Muscle of back (tissue), 13 donors: ENCODE results near the gene KRTAP4-3. TPM values are rescaled to one million over a fixed set of nuclear protein-coding genes. Genes with fewer than 3 reads are reported as not detected.
A peak's percentile ranks its signal among the peaks of the same experiment; 100 is the strongest.
"Not testable (repeated sequence)": the region's sequence is repeated elsewhere in the genome, so short reads cannot be mapped to it uniquely, and the experiment has no call there.

ENCODE experiments used
- DNase-seq, 3 donors: peaks; one replicate each; pipeline versions ENCODE4 v3.0.0 to v3.0.0-alpha.2; 2013
- long read RNA-seq, 9 donors: transcript quantifications; one replicate each; lab custom pipeline, GENCODE V29; 2026
- polyA plus RNA-seq, 10 donors: library from polyadenylated mRNA; unstranded; fragments of 120-200 nt; gene quantifications; one replicate each; pipeline ENCODE4 v1.2.1, GENCODE V29; 2013; ENCODE audit not compliant: insufficient read length in 10 of 10

KRTAP4-3 gene
- polyA plus RNA-seq, result not detected
- long read RNA-seq, donor 1, partial matches to known transcripts, result 0 of 1 reads
- long read RNA-seq, donor 1, other reads (novel, unspliced or antisense), result 0 of 1 reads
- long read RNA-seq, donor 2, result 0 reads
- long read RNA-seq, donor 3, result 0 reads
- long read RNA-seq, donor 4, result 0 reads
- long read RNA-seq, donor 5, result 0 reads
- long read RNA-seq, donor 6, result 0 reads
- long read RNA-seq, donor 7, result 0 reads
- long read RNA-seq, donor 8, result 0 reads
- long read RNA-seq, donor 9, result 0 reads

GRCh38 chr17:41168121-41168520 is at the start of gene KRTAP4-3:
TSS of gene KRTAP4-3 (minus strand) at chr17:41168221. CDS start at chr17:41168172, 49 bp downstream.
- DNase-seq, result no peak

GRCh38 chr17:41215681-41216080 is 47.7 kb upstream of the KRTAP4-3 start:
- no peak for DNase-seq

DNA sequence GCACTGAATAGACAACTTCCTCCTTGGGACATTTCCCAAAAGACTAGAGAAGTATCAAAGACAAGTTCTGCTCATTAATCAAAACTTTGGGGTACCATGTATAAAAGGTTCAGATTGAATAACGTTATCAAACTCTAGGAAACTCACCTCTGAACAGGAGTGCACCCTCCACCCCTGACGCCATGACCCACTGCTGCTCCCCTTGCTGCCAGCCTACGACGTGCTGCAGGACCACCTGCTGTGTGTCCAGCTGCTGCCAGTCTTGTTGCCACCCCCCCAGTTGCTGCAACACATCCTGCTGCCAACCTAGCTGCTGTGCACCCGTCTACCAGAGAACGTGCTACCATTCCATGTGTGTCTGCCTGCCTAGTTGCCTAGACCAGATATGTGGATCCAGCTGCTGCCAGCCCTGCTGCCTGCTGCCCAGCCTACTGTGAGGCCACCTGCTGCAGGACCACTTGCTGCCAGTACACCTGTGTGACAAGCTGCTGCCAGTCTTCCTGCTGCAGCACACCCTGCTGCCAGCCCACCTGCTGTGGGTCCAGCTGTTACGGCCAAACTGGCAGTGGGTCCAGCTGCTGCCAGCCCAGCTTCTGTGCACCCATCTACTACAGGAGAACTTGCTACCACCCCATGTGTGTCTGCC is 44.6 kb upstream of the KRTAP4-3 start:
- peak in 2 of 3 donors; percentile 0 to 3 for DNase-seq

DNA sequence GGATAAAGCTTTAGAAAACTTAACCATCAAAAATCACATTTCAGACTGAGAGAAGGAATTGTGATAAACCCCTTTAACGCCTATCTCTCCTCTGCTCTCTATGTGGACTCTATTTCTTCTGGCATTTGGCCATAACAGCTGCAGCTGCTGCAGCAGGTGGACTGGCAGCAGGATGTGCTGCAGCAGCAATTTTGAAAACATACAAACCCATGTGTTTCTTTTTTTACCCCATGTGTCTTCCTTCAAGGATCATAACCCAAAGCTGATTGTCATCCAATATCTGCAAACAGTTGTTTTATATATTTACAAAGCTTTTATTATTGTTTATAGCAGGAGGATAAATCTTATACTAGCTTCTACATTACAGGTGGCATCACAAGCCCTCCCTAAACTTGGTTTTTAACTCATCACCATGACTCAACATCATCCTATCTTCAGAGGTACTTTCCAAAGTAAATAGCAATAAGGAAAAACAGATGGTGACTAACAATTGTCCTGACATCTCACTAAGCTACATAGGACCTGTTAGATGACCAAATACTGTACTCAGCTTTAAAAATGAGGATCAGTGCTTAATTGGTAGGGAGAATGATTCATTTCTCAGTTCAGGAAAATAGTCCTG is 43.9 kb upstream of the KRTAP4-3 start:
- peak in 2 of 3 donors; percentile 0 to 15 for DNase-seq

- no peak for DNase-seq
Observed at GRCh38 chr17:41199421-41200078, 31.5 kb upstream of the KRTAP4-3 start.

GRCh38 chr17:41196068-41196467 is 28.0 kb upstream of the KRTAP4-3 start:
- DNase-seq, result no peak

GRCh38 chr17:41190328-41190727 is 22.3 kb upstream of the KRTAP4-3 start:
- DNase-seq, result no peak

DNA sequence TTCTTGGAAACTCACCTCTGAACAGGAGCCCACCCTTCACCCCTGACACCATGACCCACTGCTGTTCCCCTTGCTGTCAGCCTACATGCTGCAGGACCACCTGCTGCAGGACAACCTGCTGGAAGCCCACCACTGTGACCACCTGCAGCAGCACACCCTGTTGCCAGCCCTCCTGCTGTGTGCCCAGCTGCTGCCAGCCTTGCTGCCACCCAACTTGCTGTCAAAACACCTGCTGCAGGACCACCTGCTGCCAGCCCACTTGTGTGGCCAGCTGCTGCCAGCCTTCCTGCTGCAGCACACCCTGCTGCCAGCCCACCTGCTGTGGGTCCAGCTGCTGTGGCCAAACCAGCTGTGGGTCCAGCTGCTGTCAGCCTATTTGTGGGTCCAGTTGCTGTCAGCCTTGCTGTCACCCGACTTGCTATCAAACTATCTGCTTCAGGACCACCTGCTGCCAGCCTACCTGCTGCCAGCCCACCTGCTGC is 21.9 kb upstream of the KRTAP4-3 start, which contains the start of gene KRTAP9-1:
TSS of gene KRTAP9-1 (plus strand) at position 51 of the 482 bp plus-strand sequence. CDS start at position 51, 0 bp downstream.
- not testable (repeated sequence) for DNase-seq

GRCh38 chr17:41186872-41187271 is 18.9 kb upstream of the KRTAP4-3 start:
- no peak for DNase-seq

DNA sequence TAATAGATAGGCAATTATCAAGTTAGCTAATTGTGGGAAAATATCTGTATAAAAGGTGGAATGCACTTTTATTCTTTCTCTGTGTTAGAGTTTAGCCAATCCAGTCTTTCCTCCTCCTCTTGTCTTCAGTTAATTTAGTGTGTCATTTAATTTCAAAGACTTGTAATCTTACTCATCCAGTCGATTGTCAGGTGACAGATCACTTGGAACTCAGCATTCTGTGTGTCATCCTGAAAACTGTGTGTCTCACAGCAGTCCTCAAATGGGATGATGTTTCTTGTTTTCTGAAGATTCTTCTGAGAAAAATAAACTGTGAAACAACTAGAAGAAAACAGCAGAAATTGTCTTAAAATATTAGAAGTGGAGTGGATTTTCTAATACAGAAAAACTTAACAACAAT is 17.0 kb upstream of the KRTAP4-3 start:
- DNase-seq, result no peak

GRCh38 chr17:41184480-41184961 is 16.5 kb upstream of the KRTAP4-3 start, which contains the start of gene KRTAP4-1:
TSS of gene KRTAP4-1 (minus strand) at chr17:41184911. CDS start at chr17:41184854, 57 bp downstream.
- DNase-seq, result no peak

GRCh38 chr17:41178843-41179616 is 11.0 kb upstream of the KRTAP4-3 start:
- no peak for DNase-seq

DNA sequence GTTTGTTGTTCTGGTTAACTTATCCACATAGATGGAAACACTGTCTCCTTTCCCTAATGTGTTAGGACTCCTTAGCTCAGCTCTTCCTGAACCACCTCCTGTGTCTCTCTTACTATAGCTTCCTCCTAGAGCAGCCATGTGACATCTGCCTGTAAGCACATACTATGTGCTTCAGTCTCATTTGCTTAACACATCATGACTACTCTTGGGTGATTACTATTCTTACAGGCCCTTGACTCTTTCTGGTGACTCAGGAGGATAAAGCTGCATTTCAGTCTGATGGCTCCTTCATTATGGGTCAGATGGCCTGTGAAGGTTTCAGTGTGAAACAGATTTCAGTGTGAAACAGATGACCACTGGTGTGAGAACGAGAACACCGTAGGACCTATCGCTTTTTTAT is 10.3 kb upstream of the KRTAP4-3 start:
- peak in 1 of 3 donors; percentile 6 for DNase-seq

DNA sequence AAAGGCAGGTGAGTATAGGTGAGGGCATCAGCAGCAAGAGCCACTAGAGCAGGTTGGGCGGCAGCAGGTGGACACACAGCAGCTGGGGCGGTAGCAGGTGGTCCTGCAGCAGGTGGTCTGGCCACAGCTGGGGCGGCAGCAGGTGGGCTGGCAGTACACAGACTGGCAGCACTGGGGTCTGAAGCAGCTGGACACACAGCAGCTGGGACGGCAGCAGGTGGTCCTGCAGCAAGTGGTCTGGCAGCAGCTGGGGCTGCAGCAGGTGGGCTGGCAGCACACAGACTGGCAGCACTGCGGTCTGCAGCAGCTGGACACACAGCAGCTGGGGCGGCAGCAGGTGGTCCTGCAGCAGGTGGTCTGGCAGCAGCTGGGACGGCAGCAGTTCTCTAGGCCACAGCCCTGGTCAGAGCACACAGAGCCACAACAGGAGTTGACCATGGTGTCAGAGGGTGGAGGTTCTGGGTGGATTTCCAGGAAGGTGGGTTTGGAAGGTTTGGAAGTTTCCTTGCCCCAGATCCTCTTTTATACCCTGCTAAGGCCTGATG is 9.8 kb upstream of the KRTAP4-3 start, which contains the start of gene KRTAP4-2:
TSS of gene KRTAP4-2 (minus strand) at position 495 of the 545 bp plus-strand sequence. CDS start at position 438, 57 bp downstream.
- no peak for DNase-seq

DNA sequence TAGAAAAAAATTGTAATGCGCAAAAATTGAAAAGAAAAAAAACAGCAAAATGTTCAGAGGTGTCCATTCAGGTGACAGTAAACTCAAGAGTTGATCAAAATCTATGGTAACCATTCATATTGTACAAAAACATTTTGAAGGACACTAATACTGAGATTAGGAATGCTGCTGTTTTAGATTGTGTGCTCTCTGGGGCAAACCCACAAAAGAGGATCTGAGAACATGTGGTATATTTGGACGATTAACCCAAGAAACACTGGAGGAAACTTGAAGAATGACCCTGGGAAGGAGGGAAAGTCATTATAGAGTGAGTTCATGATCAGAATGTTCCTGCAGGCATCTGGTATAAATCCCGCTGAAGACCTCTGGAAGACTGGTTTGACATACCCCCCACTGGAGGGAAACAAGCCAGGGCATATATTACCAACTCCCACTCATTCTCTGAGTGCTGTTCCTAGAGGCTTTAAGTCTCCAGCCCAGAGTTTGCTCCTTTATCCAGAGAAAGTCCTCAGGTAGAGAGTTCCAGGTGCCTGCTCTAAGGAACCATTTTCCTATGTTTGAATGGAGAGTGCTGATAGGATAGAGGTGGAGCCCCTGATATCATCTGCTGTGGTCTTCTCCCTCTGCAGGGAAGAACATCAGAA is 8.8 kb upstream of the KRTAP4-3 start:
- DNase-seq, result no peak

DNA sequence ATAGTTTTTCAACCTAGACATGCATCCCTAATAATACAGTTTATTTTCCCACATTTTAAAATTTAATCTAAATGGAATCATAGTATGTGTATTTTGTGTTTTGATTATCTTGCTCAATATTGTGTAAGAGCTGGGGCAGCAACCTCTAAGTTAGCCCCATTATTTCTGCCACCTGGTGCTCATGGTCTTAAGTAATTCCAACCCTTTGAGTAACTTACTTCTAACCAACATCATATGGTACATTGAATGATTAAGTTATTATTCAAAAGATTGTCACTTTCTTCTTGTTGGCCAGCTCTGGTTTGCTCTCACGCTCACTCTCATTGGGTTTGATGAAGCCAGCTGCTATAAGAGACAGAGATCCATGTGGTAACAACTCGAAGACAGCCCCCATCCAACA is 3.9 kb upstream of the KRTAP4-3 start:
- no peak for DNase-seq

DNA sequence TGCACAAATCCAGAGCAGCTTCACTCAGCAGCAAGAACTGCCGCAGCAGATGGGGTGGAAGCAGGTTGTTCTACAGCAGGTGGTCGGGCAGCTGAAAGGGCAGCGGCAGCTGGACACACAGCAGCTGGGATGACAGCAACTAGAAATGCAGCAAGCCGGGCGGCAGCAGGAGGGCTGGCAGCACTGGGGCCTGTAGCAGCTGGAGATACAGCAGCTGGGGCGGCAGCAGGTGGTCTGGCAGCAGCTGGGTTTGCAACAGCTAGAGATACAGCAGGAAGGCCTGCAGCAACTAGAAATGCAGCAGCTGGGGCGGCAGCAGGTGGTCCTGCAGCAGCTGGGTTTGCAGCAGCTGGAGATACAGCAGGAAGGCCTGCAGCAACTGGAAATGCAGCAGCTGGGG is 460 bp downstream of the KRTAP4-3 start:
- no peak for DNase-seq

DNA sequence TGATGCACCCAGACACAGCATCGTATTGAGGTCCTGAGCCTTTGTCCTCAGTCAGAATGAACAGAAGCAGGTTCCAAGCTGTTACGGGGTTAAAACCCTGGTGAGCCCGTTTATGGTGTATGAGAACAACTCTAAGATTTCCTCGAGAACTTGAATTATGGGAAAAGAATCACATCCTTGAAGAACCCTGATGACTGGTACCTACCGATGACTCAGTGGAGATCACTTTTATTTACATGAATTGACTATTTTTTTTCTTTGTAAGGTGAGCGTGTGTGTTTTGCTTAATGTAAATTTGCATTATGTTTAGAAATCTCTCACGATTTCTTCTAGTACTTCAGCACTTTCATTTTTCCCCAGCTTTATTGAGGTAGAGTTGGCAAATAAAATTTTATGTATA is 4.2 kb downstream of the KRTAP4-3 start:
- no peak for DNase-seq

DNA sequence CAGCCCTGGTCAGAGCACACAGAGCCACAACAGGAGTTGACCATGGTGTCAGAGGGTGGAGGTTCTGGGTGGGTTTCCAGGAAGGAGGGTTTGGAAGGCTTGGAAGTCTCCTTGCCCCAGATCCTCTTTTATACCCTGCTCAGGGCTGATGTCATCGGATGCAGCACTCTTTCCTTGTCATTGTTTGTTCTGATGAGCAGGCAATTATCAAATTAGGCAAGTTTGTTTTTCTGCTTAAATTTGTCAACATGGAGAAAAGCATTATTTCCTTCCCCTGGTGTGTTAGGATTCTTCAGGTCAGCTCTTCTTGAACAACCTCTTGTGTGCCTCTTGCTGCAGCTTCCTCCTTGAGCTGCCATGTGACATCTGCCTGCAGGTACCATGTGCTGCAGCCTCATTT is 7.4 kb downstream of the KRTAP4-3 start, which contains the start of gene KRTAP4-4:
TSS of gene KRTAP4-4 (minus strand) at position 101 of the 400 bp plus-strand sequence. CDS start at position 44, 57 bp downstream.
- DNase-seq, result no peak

- DNase-seq, result not testable (repeated sequence)
Observed at GRCh38 chr17:41160190-41160589, 7.8 kb downstream of the KRTAP4-3 start.
